HG03025 (cell line): ENCODE data around the gene MSGN1.
"Not testable (repeated sequence)": the region's sequence is repeated elsewhere in the genome, so short reads cannot be mapped to it uniquely, and the experiment has no call there.

Experiments
- ATAC-seq: cut with Tn5 transposase; IDR thresholded peaks from one replicate; pipeline ENCODE4 v1.9.1; 2021; ENCODE audit warnings: mild to moderate bottlenecking, moderate library complexity; ENCODE audit not compliant: unreplicated experiment, low FRiP score

Gene MSGN1

DNA sequence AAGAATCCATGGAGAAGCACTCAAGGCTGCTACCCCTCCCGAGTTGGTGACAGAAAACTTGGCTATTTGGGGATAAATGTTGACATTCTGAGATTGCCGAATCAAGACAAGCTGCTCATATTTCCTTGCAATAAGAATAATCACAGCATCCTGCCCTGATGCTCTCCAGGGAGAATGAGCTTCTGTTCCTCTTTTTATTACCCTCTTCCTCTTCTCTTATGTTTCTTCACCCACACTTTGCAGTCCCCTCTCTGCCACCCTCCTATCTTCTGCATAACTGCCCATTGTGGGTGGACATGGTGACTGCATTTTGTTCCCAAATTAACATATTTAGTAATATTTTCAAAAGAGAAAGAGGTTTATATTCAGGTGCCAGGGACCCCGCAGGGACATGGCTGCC is 11.9 kb upstream of the MSGN1 start:
- peak; percentile 55 for ATAC-seq

DNA sequence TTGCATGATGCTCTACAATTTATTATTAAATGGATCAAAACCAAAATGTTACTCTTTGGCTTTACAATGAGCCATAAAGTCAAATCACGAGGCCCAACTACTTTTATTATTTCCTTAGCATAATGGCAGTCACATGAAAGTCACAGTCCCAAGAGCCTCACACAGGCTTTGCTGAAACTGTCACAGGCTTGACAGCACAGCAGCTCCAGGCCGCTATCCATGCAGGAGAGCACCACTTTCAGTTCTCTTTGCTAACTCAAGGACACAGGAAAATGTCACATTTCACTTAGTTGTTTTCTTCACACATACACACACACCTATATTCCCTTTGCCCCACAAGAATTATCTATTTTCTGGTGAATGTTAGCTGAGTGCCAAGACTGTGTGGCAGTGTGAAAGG is 11.1 kb upstream of the MSGN1 start:
- no peak for ATAC-seq

DNA sequence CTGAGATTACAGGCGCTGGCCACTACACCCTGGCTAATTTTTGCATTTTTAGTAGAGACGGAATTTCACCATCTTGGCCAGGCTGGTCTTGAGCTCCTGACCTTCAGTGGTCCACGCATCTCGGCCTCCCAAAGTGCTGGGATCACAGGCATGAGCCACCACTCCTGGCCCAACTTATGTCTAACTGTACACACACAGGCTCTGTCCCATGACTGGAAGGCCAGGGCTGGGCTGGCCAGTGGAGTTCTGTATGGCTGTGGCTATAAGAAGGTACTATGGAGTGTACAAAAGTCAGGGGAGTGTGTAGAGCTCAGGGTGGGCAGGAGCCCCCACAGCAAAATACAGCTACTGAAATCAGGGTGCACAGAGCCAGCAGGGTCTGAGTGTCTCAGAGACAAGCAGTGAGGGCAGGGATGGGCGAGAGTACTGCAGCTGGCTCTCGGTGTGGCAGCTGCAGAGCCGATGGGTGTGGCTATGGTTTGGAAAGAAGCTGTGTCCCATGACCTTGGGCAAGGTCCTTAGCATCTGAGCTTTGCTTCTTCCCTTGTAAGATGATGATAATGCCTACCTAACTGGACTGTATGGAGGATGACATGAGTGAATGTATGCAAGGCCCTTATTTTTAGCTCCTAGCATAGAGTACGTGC is 10.4 kb upstream of the MSGN1 start:
- no peak for ATAC-seq

DNA sequence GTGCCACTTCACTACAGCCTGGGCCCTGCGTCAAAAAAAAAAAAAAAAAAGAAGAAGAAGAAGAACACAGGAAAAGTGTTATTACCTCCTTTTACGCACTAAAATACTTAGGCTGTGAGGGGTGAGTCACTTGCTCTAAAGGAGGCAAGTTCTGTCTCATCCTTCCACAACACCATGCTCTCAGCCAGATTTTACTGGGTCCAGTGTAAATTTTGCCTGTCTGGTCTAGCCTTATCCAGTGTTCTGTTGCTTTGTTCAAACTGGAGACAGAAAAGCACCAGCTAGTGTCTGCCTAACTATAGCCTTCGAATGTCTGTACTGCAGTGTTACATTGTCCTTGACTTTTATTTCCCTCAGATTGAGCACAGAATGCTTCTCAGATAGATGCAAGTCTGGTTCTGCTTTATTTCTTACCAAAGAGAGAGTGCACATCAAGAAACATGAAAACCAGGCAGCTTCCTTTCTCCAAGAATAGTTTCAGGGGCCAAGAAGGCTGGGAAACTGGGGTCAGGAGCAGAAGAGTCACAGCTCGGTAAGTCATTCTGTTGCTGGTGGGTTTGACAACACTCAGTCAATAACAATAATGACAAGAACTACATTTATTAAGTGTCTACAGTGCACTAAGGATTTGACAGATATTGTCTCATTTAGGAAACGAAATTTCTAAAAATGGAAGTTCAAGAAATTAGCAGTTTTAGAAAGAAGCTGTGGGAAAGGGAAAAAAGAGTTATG is 3.1 kb upstream of the MSGN1 start:
- ATAC-seq = peak; percentile 34

DNA sequence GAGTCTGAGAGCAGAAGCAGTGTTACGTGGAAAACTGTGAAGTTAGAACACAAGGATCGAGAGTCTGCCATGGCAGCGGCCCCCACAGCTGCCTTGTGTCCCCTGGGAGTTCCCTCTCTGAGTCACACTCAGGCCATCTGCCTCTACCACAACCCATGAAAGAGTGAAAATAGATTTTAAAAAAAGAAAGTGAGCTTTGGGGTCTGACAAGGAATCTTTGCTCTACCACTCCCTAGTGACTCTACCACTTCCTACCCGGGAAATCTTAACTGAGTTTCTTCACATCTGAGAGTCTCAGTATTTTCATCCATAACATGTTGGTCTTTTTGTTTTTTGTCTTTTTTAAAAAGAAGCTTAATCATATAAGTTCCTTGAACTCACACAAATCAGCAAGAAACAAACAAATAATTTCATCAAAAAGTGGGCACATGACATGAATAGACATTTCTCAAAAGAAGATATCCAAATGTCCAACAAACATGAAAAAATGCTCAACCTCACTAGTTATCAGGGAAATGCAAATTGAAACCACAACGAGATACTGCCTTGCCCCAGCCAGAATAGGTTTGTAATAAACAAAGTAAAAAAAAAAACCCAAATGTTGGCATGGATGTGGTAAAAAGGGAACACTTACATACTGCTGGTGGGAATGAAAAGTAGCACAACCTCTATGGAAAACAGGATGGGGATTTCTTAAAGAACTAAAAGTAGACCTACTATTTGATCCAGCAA is 2.4 kb upstream of the MSGN1 start:
- peak; percentile 82 for ATAC-seq

DNA sequence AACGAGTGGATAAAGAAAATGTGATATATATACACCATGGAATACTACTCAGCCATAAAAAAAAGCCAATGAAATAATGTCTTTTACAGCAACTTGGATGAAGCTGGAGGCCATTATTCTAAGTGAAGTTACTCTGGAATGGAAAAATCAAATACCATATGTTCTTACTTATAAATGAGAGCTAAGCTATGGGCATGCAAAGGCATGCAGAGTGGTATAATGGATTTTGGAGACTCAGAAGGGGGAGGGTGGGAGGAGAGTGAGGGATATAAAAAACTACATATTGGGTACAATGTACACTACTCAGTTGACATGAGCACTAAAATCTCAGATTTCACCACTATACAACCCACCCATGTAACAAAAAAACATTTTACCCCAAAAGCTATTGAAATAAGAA is 1.7 kb upstream of the MSGN1 start:
- ATAC-seq = no peak

DNA sequence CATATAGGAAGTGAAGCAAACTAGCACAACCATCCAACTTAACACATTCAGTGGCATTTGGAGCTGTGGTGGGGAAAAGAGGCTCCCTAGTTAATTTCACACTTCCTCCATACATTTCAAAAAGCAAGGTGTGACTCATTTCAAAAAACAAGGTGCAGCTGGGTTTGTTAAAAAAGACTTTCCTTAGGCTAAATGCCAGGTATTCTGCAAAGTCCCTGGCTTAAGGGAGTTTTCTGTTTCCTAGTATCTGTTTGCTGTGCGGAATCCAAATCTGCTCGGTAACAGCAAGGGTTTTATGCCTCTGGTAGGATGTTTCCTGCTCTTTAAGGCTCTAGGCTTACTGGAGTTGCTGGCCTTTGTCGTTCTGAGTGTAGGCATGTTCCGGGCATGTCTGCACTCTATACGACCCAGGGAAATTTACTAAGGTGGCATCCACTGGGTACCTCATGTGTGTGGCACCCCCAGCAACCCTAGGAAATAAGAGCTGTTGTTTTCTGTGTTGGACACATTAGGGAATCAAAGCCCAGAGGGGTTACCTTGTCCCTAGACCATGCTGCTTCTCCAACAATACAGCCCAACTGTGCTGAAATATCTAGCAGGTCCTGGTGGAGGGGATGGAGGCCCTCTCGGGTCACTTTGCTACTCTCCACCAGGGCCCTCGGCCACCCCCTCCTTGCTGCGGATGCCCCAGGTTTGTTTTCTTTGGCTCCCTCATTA is 634 bp upstream of the MSGN1 start:
- no peak for ATAC-seq

DNA sequence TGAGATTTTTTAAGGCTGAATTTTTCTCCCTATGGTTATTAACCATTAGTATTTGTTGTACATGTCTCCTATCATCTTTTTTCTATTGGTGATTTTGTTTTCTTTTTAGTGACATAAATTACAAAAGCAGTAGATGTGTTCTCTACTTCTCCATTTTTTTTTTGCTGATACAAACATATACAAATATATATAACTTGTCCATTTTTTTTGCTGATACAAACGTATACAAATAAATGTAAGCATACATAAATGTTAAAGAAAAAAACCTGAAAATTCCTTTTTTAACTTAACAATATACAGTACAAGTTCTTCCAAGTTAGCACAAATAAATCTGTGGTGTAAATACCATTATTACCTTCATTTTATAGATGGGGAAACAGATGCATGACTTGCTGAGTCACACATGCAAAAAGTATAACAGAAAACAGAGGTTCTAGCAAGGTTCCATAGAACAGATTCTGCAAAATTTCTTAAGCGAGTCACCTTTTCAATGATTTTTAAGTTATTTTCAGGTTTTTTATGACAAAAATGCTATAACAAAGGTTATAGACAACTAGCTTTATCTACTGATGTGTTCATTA is 2.1 kb downstream of the MSGN1 start:
- ATAC-seq = no peak

DNA sequence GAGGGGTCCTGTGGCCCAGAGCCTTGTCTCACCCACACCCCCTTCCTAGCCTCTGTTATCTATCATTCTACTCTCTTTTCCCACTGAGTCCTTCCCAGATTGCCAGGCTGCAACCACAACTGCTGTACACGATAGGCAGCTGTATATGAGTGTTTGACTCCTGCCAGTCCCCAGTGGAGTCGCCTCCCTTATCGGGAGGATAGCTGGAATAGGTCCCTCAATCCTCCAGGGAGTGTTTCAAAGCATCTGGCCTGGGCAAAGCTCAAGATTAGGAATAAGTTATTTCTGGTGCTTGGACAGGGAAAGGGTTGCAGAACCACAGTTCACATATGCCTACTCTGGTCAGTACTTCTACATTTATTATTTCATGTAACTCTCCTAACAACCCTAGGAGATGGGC is 4.8 kb downstream of the MSGN1 start:
- ATAC-seq = no peak

DNA sequence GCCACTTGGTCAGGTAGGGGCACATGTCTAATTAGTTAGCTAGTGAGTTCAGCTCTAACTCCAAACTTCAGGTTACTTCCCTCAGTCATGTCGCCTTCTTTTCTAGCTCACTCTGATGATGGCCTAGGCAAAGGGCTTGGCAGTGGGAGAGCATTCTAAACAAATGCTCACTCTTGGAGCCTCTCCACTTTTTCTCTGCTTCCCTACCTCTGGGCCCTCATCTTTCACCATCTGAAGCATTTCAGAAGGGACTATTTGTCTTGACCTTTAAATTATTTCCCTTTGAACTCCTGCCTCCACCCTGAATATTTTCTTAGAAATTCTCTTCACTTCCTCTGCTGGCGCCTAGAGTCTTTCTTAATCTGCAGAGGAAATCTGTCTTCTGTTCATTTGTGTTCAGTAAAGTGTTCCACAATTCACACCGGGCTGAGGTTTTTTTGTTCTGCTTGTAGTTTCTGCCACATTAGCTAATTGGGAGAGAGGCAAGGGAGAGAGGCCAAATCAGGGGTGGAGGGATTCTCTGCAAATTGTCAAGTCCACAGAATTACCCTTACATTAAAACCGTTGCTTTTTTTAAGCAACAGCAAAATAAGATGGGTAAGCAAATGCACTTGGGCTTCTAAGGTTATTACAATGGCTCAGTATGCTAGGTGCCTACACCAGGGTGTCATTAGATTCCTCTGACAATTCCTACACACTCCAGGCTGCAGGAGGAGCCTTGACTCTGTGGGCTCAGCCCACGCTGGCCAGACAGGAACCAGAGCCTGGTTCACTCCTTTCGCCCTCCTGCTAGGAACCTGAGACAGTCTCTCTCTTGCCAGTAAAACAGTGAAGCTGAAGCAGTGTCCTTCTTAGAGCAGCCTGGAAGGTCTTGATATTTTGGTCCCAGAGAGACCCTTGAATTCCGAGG is 5.5 kb downstream of the MSGN1 start:
- ATAC-seq = peak; percentile 52

DNA sequence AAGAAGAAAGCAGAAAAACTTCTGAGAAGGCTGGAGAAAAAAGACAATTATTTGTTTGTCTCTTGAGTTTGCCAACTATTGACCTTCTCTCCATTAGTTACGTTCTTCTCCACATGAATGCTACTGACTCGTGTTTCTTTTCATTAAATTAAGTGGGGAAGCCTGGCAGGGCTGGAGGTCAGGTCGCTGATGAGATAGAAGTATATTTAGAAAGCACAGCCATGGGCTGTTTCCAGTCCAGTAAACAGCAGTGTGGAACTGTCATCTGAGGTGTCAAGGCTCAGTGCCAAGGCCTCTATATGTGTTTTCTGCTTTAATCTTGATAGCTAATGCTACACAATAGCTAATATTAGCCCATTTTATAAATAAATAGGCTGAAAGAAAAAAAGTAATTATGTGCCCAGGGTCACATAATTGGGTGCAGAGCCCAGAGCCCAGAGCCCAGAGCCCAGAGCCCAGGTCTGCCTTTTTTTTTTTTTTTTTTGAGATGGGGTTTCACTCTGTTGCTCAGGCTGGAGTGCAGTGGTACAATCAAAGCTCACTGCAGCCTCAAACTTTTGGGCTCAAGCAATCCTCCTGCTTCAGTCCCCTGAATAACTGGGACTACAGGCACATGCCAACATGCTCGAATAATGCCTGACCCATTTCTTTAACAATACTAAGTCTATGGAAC is 6.3 kb downstream of the MSGN1 start:
- peak; percentile 32 for ATAC-seq

DNA sequence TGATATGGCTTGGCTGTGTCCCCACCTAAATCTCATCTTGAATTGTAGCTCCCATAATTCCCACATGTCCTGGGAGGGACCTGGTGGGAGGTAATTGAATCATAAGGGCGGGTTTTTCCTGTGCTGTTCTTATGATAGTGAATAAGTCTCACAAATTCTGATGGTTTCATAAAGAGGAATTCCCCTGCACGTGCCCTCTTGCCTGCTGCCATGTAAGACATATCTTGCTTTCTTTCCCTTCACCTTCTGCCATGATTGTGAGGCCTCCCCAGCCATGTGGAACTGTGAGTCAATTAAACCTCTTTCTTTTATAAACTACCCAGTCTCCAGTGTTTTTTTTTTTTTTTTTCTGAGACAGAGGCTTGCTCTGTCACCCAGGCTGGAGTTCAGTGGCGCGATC is 7.4 kb downstream of the MSGN1 start:
- ATAC-seq = not testable (repeated sequence)

DNA sequence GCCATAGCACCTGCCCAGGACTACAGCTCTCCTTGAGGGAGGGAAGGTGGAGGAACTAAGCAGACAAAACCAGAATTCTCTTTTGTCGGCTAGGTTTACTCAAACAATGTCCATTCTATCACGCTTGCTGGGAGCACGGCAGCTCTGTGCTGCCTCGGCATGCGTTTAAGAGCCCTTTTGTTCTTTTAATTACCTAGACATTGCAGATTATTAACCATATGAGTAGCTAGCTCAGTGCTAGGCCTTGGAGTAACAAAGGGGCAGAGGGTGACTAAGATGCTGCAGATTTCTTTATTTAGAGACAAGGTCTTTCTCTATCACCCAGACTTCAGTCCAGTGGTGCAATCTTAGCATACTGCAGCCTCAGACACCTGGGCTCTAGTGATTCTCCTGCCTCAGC is 11.1 kb downstream of the MSGN1 start:
- no peak for ATAC-seq

DNA sequence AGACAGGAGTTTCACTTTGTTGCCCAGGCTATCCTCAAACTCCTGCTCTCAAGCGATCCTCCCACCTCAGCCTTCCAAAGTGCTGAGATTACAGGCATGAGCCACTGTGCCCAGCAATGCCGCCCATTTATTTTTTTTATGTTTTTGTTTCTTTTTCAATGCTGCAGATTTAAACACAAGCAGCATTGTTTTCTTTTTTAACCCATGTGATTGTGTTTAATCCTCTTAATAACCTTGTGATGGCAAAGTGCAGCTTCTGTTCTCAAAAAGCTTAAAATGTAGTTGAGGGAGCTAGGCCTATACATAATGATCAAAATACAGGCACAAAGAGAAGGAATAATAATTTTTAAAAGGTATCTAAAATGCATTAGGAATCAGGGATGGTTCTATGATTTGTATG is 11.5 kb downstream of the MSGN1 start:
- ATAC-seq = no peak

DNA sequence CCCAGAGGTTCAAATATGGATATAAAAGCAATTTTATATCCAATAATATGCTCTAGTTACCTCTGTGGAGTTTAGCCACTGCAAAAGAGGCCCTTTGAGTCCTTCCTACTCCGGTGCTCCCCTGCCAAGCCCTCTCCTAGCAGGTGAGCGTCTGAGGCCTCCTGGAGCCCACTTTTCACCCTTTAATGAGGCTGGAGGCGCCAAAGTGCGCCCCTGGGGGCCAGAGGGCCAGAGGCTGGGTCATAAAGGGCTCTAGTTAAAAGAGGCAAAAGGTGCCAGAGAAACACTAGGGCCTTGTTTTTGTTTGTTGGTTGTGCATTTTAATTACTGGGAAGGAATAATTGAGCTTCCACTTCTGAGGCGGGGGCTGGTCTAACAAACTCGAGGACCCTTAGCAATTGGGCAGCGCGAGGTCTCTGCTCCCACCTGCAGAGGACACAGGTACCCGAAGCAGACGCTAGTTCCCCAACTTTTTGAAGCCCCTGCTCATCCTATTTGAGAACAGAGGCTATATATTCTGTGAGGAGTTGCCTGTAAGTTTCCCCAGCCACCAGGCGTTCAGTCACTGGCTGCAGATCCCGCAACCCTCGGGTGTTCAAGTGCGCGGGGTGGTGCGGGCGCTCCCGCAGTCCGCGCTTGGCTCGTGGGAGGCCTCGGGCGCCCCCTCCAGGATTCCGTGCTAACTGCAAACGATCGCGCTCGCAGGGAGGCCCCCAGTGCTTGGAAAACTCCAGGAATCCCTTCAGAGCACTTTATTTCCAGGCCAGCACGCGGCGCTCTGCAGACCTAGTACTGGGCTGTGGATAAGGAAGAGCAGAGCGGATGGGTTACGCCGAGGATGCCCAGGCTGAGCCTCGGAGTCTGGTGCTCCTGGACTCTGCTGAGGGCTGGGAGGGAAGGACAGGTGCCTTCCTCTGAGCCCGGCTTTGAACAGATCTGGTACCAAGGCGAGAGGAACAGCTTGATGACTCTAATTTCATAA is 14.1 kb downstream of the MSGN1 start:
- ATAC-seq = peak; percentile 90

DNA sequence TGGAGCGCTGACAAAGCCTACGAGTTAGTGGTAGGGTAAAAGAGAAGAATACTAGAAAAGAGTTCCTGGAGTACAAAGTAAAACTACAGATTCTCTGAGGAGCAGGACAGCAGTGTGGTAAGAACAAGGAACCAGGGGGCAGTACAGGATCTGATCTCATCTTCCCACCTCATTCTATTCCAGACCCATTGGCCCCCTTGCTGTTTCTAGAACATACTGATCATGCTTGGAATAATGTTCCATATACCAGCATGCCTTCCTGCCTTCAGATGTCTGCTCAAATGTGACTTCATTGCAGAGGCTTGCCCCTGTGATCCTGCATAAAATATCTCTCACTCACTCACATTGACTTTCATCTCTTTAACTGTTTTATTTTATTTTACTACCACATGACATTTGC is 19.3 kb downstream of the MSGN1 start:
- no peak for ATAC-seq

DNA sequence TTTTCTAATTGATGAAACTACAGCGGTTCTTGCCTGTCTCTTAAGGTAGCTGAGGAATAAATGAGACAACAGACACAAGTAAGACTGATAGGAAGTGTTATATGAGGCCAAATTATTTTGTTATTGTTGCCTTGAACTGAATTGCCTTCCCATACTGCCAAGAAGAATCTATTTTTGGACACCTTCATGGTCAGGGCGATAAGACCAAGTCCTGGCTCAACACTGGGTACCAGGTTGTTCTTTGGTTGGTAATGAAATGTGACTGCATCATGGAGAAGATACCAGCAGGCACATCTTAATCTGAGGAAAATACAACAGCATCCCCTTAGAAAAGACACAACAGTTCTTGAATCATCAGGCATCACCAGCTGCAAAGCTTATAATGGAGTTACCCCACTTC is 23.7 kb downstream of the MSGN1 start:
- ATAC-seq = no peak

DNA sequence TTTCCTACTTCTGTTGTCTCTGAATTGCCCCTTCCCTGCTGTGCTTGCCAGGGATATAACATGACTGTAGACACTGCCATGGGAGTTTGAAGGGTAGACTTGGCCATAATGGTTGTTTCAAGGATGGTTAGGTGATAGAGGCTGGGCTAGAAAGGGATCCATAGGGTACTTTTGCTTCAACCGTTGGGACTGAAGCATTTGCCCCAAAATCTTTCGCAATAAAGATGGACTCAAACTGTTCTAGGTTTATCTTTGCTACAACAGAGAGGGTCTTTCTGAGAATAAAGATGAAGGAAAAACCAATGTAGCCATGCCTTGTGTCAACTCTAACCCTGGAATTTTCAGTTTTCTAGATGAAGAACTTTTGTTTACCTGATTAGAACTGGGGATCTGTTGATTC is 27.2 kb downstream of the MSGN1 start:
- no peak for ATAC-seq
